Keratinocyte (primary cell): Measurements from ENCODE around the gene SSX2IP. TPM values are rescaled to one million over a fixed set of nuclear protein-coding genes. Genes with fewer than 3 reads are reported as not detected.

Experiments
- DNase-seq: peaks from one replicate; pipeline ENCODE4 v3.0.0-alpha.2; 2011; ENCODE audit warnings: low read depth, missing footprints, low spot score
- FAIRE-seq: peaks from 2 replicates; lab custom pipeline; 2011; peaks lifted over from hg19 to GRCh38; lab: Jason Lieb, UNC
- H2AFZ ChIP-seq: 2 replicates; pipeline ENCODE4 v1.6.0; 2012; ENCODE audit warnings: low read length, control low read depth, inconsistent platforms; ENCODE audit not compliant: control insufficient read depth
- H3K27ac ChIP-seq: 2 replicates; pipeline ENCODE4 v1.5.1; 2011; ENCODE audit warnings: low read length; ENCODE audit not compliant: control insufficient read depth, insufficient read depth
- H3K27me3 ChIP-seq: 3 replicates; pipeline ENCODE4 v1.6.0; 2011; ENCODE audit warnings: low read length; ENCODE audit not compliant: control insufficient read depth, insufficient read depth; ENCODE audit errors: extremely low read depth
- H3K36me3 ChIP-seq, 2 experiments: 2 replicates in 1 of 2; 3 replicates in 1 of 2; pipeline ENCODE4 v1.5.1; 2011; ENCODE audit warnings: low read length in 2 of 2, mild to moderate bottlenecking in 1 of 2; ENCODE audit not compliant: control insufficient read depth in 2 of 2, insufficient read depth in 2 of 2; ENCODE audit errors: extremely low read depth in 1 of 2
- H3K4me1 ChIP-seq: 3 replicates; pipeline ENCODE4 v1.5.1; 2011; ENCODE audit warnings: low read length; ENCODE audit not compliant: control insufficient read depth, insufficient read depth; ENCODE audit errors: extremely low read depth
- H3K4me2 ChIP-seq: 3 replicates; pipeline ENCODE4 v1.6.0; 2011; ENCODE audit warnings: low read depth, low read length; ENCODE audit not compliant: control insufficient read depth, insufficient read depth; ENCODE audit errors: extremely low read depth
- H3K4me3 ChIP-seq, 3 experiments: fragments of 200-600 bp in 1 of 3; sonication (generic) in 1 of 3; 2 replicates in 2 of 3; 3 replicates in 1 of 3; pipeline ENCODE4 v1.5.1; 2011 to 2016; ENCODE audit warnings: low read length in 3 of 3, mild to moderate bottlenecking in 3 of 3, control low read depth in 2 of 3, inconsistent platforms in 1 of 3, low read depth in 1 of 3, mixed read lengths in 1 of 3, mixed run types in 1 of 3, moderate library complexity in 1 of 3; ENCODE audit not compliant: control insufficient read depth in 2 of 3, insufficient read depth in 2 of 3; ENCODE audit errors: extremely low read depth in 1 of 3
- H3K79me2 ChIP-seq: 2 replicates; pipeline ENCODE4 v1.6.0; 2012; ENCODE audit warnings: low read length; ENCODE audit not compliant: control insufficient read depth, insufficient read depth
- H3K9ac ChIP-seq: 3 replicates; pipeline ENCODE4 v1.6.0; 2011; ENCODE audit warnings: low read length; ENCODE audit not compliant: control insufficient read depth, insufficient read depth; ENCODE audit errors: extremely low read depth
- H3K9me1 ChIP-seq: 3 replicates; pipeline ENCODE4 v1.6.0; 2011; ENCODE audit warnings: low read length; ENCODE audit not compliant: control insufficient read depth, insufficient read depth; ENCODE audit errors: extremely low read depth
- H3K9me3 ChIP-seq: 2 replicates; pipeline ENCODE4 v1.5.1; 2012; ENCODE audit warnings: low read depth, low read length; ENCODE audit not compliant: control insufficient read depth
- H4K20me1 ChIP-seq: 3 replicates; pipeline ENCODE4 v1.6.0; 2011; ENCODE audit warnings: low read length; ENCODE audit not compliant: control insufficient read depth, insufficient read depth; ENCODE audit errors: extremely low read depth
- CTCF ChIP-seq, 3 experiments: IDR thresholded peaks in 1 of 3; conservative IDR thresholded peaks in 1 of 3; optimal IDR thresholded peaks in 1 of 3; 2 replicates in 2 of 3; 3 replicates in 1 of 3; pipeline versions ENCODE3 to v1.5.1; 2011; ENCODE audit warnings: low read length in 3 of 3, mild to moderate bottlenecking in 3 of 3, moderate library complexity in 2 of 3, control low read depth in 1 of 3, inconsistent platforms in 1 of 3; ENCODE audit not compliant: insufficient read depth in 2 of 3; ENCODE audit errors: extremely low read depth in 1 of 3
- EZH2 ChIP-seq: IDR thresholded peaks from one replicate; pipeline ENCODE4 v1.6.1; 2012; ENCODE audit warnings: inconsistent platforms, mild to moderate bottlenecking, low read length, moderate library complexity
- dilution Hi-C: fragments of 300-500 bp; cut with MboI; formaldehyde crosslinking; loops from one replicate; pipeline ENCODE4 v1.7.0; 2020; ENCODE audit warnings: low sequenced_read_pairs; ENCODE audit not compliant: extremely low pct_ligation_motif_present
- polyA plus RNA-seq, 5 experiments: library from polyadenylated mRNA; depleted of rRNA in 3 of 5; stranded (reverse) in 3 of 5; stranded (forward) in 1 of 5; unstranded in 1 of 5; fragments of >200 nt; gene quantifications; 1 replicate in 1 of 5; 2 replicates in 3 of 5; 3 replicates in 1 of 5; pipeline versions ENCODE4 v1.2.1 to v1.2.3, GENCODE V29; 2011 to 2012; ENCODE audit warnings: missing spikeins in 2 of 5, low read depth in 1 of 5, low replicate concordance in 1 of 5

The SSX2IP gene
- polyA plus RNA-seq, 1 donor (not counting 4 experiments of a cell fraction or from before 2014, with no cell fraction given): 13.0 TPM

GRCh38 chr1:84711869-84712268 is 21.6 kb upstream of the SSX2IP start:
- no peak for FAIRE-seq
- no peak overlapping the region for H2AFZ ChIP-seq

GRCh38 chr1:84711121-84711520 is 20.9 kb upstream of the SSX2IP start:
- Histone ChIP-seq H3K9ac (no peak overlapping the region), H3K4me1 (no peaks in the 10 kb centered on the region), H3K9me3 (no peaks in the 10 kb centered on the region), H3K36me3 (no peaks in the 10 kb centered on the region), H4K20me1 (no peaks in the 10 kb centered on the region), H2AFZ (no peak overlapping the region), H3K9me1 (no peaks in the 10 kb centered on the region), H3K4me3 (no peak overlapping the region), H3K79me2 (no peaks in the 10 kb centered on the region), H3K27me3 (no peaks in the 10 kb centered on the region), H3K27ac (no peak overlapping the region), H3K4me2 (no peak overlapping the region)
- TF ChIP-seq CTCF (optimal IDR thresholded peaks at IDR 0.05 in 1 of 3, IDR thresholded peaks at IDR 0.05 in 1 of 3, conservative IDR thresholded peaks at IDR 0.05 in 1 of 3; ENCODE audit: extremely low read depth in 1 of 3, insufficient read depth in 2 of 3, low read length in 3 of 3) (no peak), EZH2 (no peak)
- dilution Hi-C loops: no loop called here
- no peak for FAIRE-seq
- DNase-seq: no peak

More at GRCh38 chr1:84711869-84712268, 21.6 kb upstream of the SSX2IP start:
- H3K9me1 ChIP-seq: no peaks in the 10 kb centered on the region
- H3K4me2 ChIP-seq: no peak overlapping the region
- H3K36me3 ChIP-seq: no peaks in the 10 kb centered on the region
- dilution Hi-C loops: no loop called here
- no peak overlapping the region for H3K4me3 ChIP-seq
- no peaks in the 10 kb centered on the region for H3K27me3 ChIP-seq
- no peak overlapping the region for H3K9ac ChIP-seq
- no peak for DNase-seq
- no peaks in the 10 kb centered on the region for H3K9me3 ChIP-seq
- H3K4me1 ChIP-seq: no peaks in the 10 kb centered on the region
- H3K79me2 ChIP-seq: no peaks in the 10 kb centered on the region
- H4K20me1 ChIP-seq: no peaks in the 10 kb centered on the region
- no peak overlapping the region for H3K27ac ChIP-seq
- TF ChIP-seq CTCF (optimal IDR thresholded peaks at IDR 0.05 in 1 of 3, IDR thresholded peaks at IDR 0.05 in 1 of 3, conservative IDR thresholded peaks at IDR 0.05 in 1 of 3; ENCODE audit: extremely low read depth in 1 of 3, insufficient read depth in 2 of 3, low read length in 3 of 3) (no peak), EZH2 (no peak)
